ENCODE data around the gene PCDHB4. TPM values are rescaled to one million over a fixed set of nuclear protein-coding genes. Genes with fewer than 3 reads are reported as not detected.
"Not testable (repeated sequence)": the region's sequence is repeated elsewhere in the genome, so short reads cannot be mapped to it uniquely, and the experiment has no call there.

The PCDHB4 gene
- total and polyA plus RNA-seq, 2 of the 8 experiments (the other 6 are each of a cell fraction or from before 2014, with no cell fraction given), result 1.3 to 1.5 TPM

DNA sequence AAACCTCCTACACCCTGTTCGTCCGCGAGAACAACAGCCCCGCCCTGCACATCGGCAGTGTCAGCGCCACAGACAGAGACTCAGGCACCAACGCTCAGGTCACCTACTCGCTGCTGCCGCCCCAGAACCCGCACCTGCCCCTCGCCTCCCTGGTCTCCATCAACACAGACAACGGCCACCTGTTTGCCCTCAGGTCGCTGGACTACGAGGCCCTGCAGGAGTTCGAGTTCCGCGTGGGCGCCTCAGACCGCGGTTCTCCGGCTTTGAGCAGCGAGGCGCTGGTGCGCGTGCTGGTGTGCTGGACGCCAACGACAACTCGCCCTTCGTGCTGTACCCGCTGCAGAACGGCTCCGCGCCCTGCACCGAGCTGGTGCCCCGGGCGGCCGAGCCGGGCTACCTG is 35.7 kb downstream of the PCDHB4 start:
- H4K8ac ChIP-seq (ENCODE audit: extremely low read depth, insufficient read depth, low read length); H3K4me3 ChIP-seq (ENCODE audit: extremely low read depth in 1 of 4, insufficient read depth in 2 of 4, low read depth in 3 of 4, low read length in 4 of 4); H3K27me3 ChIP-seq (replicated peaks in 1 of 4; ENCODE audit: control insufficient read depth in 3 of 4, extremely low read depth in 1 of 4, insufficient read depth in 3 of 4, low read length in 3 of 4); H3K23ac ChIP-seq (ENCODE audit: insufficient read length); H3K4ac ChIP-seq (replicated peaks; ENCODE audit: insufficient read length, low read depth, low read length); DNase-seq (ENCODE audit: low read depth in 1 of 2, low spot score in 2 of 2); H2BK20ac ChIP-seq (ENCODE audit: low read length); H2BK5ac ChIP-seq (ENCODE audit: low read depth, low read length); H3K36me3 ChIP-seq (ENCODE audit: control insufficient read depth in 2 of 4, insufficient read depth in 4 of 4, low read length in 3 of 4); H3K27ac ChIP-seq (ENCODE audit: low read depth, low read length); CTCF ChIA-PET (ENCODE audit: partially characterized antibody); H4K5ac ChIP-seq (ENCODE audit: insufficient read length, low read depth, low read length); H3K14ac ChIP-seq (ENCODE audit: insufficient read length); H2AK5ac ChIP-seq (ENCODE audit: low read depth, low read length); H3K79me1 ChIP-seq (ENCODE audit: low read depth, low read length); H3K4me1 ChIP-seq (replicated peaks in 1 of 4; ENCODE audit: control insufficient read depth in 3 of 4, insufficient read depth in 4 of 4, low read length in 3 of 4); H3K18ac ChIP-seq (ENCODE audit: extremely low read depth, low read length); H4K20me1 ChIP-seq (replicated peaks in 1 of 2; ENCODE audit: control insufficient read depth in 1 of 2, insufficient read depth in 2 of 2, low read length in 2 of 2); H3K4me2 ChIP-seq (ENCODE audit: insufficient read depth in 1 of 2, low read depth in 2 of 2, low read length in 2 of 2); FAIRE-seq; H2AFZ ChIP-seq (ENCODE audit: low read length); H2BK15ac ChIP-seq (ENCODE audit: low read length); H3K79me2 ChIP-seq (ENCODE audit: control insufficient read depth in 1 of 2, insufficient read depth in 2 of 2, low read length in 2 of 2); H3K9me3 ChIP-seq (ENCODE audit: insufficient read depth in 2 of 2, low read depth in 1 of 2, low read length in 1 of 2); POLR2A ChIA-PET (ENCODE audit: partially characterized antibody); H2BK120ac ChIP-seq (replicated peaks; ENCODE audit: low read depth, low read length); H4K91ac ChIP-seq (replicated peaks; ENCODE audit: insufficient read length, low read length); H3K9ac ChIP-seq (replicated peaks in 1 of 4; ENCODE audit: extremely low read depth in 1 of 4, low read depth in 3 of 4, low read length in 3 of 4); H3K56ac ChIP-seq (replicated peaks; ENCODE audit: insufficient read length, low read depth, low read length); H2BK12ac ChIP-seq (ENCODE audit: low read depth, low read length); H3K23me2 ChIP-seq (ENCODE audit: low read depth, low read length): not testable (repeated sequence)
- 92% methylated on average over 19 of the region's 38 CpGs; no CpG with 5 or more reads in 1 of the 2 experiments for WGBS, 2 experiments (ENCODE audit: extremely low coverage in 1 of 2, insufficient coverage in 1 of 2, insufficient read length in 1 of 2, insufficient replicate concordance in 2 of 2, low coverage in 1 of 2, low lambda C conversion rate in 2 of 2, missing lambda C conversion rate in 1 of 2)

DNA sequence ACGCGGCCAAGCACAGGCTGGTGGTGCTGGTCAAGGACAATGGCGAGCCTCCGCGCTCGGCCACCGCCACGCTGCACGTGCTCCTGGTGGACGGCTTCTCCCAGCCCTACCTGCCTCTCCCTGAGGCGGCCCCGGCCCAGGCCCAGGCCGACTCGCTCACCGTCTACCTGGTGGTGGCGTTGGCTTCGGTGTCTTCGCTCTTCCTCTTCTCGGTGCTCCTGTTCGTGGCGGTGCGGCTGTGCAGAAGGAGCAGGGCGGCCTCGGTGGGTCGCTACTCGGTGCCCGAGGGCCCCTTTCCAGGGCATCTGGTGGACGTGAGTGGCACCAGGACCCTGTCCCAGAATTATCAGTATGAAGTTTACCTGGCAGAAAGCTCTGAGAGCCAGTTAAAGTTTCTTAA is 36.3 kb downstream of the PCDHB4 start:
- H3K79me2 ChIP-seq (ENCODE audit: control insufficient read depth in 1 of 2, insufficient read depth in 2 of 2, low read length in 2 of 2); H2AFZ ChIP-seq (ENCODE audit: low read length); H3K36me3 ChIP-seq (ENCODE audit: control insufficient read depth in 2 of 4, insufficient read depth in 4 of 4, low read length in 3 of 4); H3K79me1 ChIP-seq (ENCODE audit: low read depth, low read length); H3K14ac ChIP-seq (ENCODE audit: insufficient read length); H4K5ac ChIP-seq (ENCODE audit: insufficient read length, low read depth, low read length); DNase-seq (ENCODE audit: low read depth in 1 of 2, low spot score in 2 of 2); FAIRE-seq; H2BK120ac ChIP-seq (replicated peaks; ENCODE audit: low read depth, low read length); H3K23me2 ChIP-seq (ENCODE audit: low read depth, low read length); H4K91ac ChIP-seq (replicated peaks; ENCODE audit: insufficient read length, low read length); H3K9me3 ChIP-seq (ENCODE audit: insufficient read depth in 2 of 2, low read depth in 1 of 2, low read length in 1 of 2); H3K23ac ChIP-seq (ENCODE audit: insufficient read length); H3K4ac ChIP-seq (replicated peaks; ENCODE audit: insufficient read length, low read depth, low read length); H4K20me1 ChIP-seq (replicated peaks in 1 of 2; ENCODE audit: control insufficient read depth in 1 of 2, insufficient read depth in 2 of 2, low read length in 2 of 2); H3K27me3 ChIP-seq (replicated peaks in 1 of 4; ENCODE audit: control insufficient read depth in 3 of 4, extremely low read depth in 1 of 4, insufficient read depth in 3 of 4, low read length in 3 of 4); H3K4me2 ChIP-seq (ENCODE audit: insufficient read depth in 1 of 2, low read depth in 2 of 2, low read length in 2 of 2); H2BK15ac ChIP-seq (ENCODE audit: low read length); POLR2A ChIA-PET (ENCODE audit: partially characterized antibody); H3K4me1 ChIP-seq (replicated peaks in 1 of 4; ENCODE audit: control insufficient read depth in 3 of 4, insufficient read depth in 4 of 4, low read length in 3 of 4); H3K27ac ChIP-seq (ENCODE audit: low read depth, low read length); H3K56ac ChIP-seq (replicated peaks; ENCODE audit: insufficient read length, low read depth, low read length); H2BK12ac ChIP-seq (ENCODE audit: low read depth, low read length); H3K4me3 ChIP-seq (ENCODE audit: extremely low read depth in 1 of 4, insufficient read depth in 2 of 4, low read depth in 3 of 4, low read length in 4 of 4); H2BK5ac ChIP-seq (ENCODE audit: low read depth, low read length); H3K18ac ChIP-seq (ENCODE audit: extremely low read depth, low read length); H4K8ac ChIP-seq (ENCODE audit: extremely low read depth, insufficient read depth, low read length); H2AK5ac ChIP-seq (ENCODE audit: low read depth, low read length); H3K9ac ChIP-seq (replicated peaks in 1 of 4; ENCODE audit: extremely low read depth in 1 of 4, low read depth in 3 of 4, low read length in 3 of 4); H2BK20ac ChIP-seq (ENCODE audit: low read length): not testable (repeated sequence)
- CTCF ChIA-PET (ENCODE audit: partially characterized antibody), result interaction anchor here (0.6 to 1.6 kb wide), 5 partner anchors 12 to 34 kb away, joined by 3 to 9 read pairs (median 6); partner anchors contain the start of genes PCDHB10, PCDHB5 and PCDHB9
- 94% methylated on average over 20 of the region's 28 CpGs; no CpG with 5 or more reads in 1 of the 2 experiments for WGBS, 2 experiments (ENCODE audit: extremely low coverage in 1 of 2, insufficient coverage in 1 of 2, insufficient read length in 1 of 2, insufficient replicate concordance in 2 of 2, low coverage in 1 of 2, low lambda C conversion rate in 2 of 2, missing lambda C conversion rate in 1 of 2)

All from H1 (cell line).